Right lobe of liver (tissue), 6 donors: Measurements from ENCODE around the gene FBLN1. TPM values are rescaled to one million over a fixed set of nuclear protein-coding genes. Genes with fewer than 3 reads are reported as not detected.
"Not testable (repeated sequence)": the region's sequence is repeated elsewhere in the genome, so short reads cannot be mapped to it uniquely, and the experiment has no call there.

ENCODE experiments used
- ATAC-seq, 4 donors: fragments of 200-7000 bp; cut with Tn5 transposase; one replicate each; pipeline ENCODE4 v1.9.1; 2020; ENCODE audit warnings: mild to moderate bottlenecking in 4 of 4, moderate library complexity in 4 of 4
- DNase-seq, 3 donors: peaks; one replicate each; pipeline ENCODE4 v3.0.0-alpha.2; 2020
- H3K27ac ChIP-seq, 3 donors: fragments of 200-600 bp; one replicate each; pipeline ENCODE4 v1.8.0; 2022
- H3K27me3 ChIP-seq, 2 donors: fragments of 200-600 bp; one replicate each; pipeline ENCODE4 v1.8.0; 2022
- H3K36me3 ChIP-seq, 4 donors: fragments of 200-600 bp; sonication (generic) in 1 of 4; one replicate each; pipeline versions ENCODE4 v1.5.1 to v1.8.0; 2017 to 2022; ENCODE audit warnings: control low read depth in 1 of 4
- H3K4me1 ChIP-seq, 4 donors: fragments of 200-600 bp; sonication (generic) in 1 of 4; one replicate each; pipeline versions ENCODE4 v1.5.1 to v1.8.0; 2017 to 2022; ENCODE audit warnings: control low read depth in 1 of 4
- H3K4me3 ChIP-seq, 3 donors: fragments of 200-600 bp; one replicate each; pipeline ENCODE4 v1.8.0; 2022
- H3K9me3 ChIP-seq, 4 donors: fragments of 200-600 bp; sonication (generic) in 1 of 4; one replicate each; pipeline versions ENCODE4 v1.5.1 to v1.8.0; 2017 to 2022; ENCODE audit warnings: control low read depth in 1 of 4
- POLR2A ChIP-seq: fragments of 450-650 bp; IDR thresholded peaks from one replicate; pipeline ENCODE4 v1.6.1; 2017; ENCODE audit warnings: antibody characterized with exemption, mild to moderate bottlenecking
- WGBS: methylation state at CpG from one replicate; pipeline ENCODE4 v1.1.6; 2018; ENCODE audit warnings: low coverage, low lambda C conversion rate; ENCODE audit not compliant: insufficient coverage; ENCODE audit errors: missing lambda C conversion rate; 5-methylcytosine and 5-hydroxymethylcytosine counted together
- intact Hi-C, 2 donors: fragments of 100-400 bp; cut with DNase I; formaldehyde crosslinking; loops; one replicate each; pipeline versions ENCODE4 v1.11.2 to v1.14.1; 2022
- total RNA-seq, 6 experiments: library from RNA; depleted of rRNA in 2 of 6; stranded (reverse); fragments of >200 nt in 2 of 6; fragmentation: NEBNext Ultra II Directional in 3 of 6; extraction: Animal tissue kit (Norgen Biotek cat#: 25700) in 3 of 6; gene quantifications; one replicate each; pipeline versions ENCODE4 v1.1.0 to v1.2.4, GENCODE V29; 2016 to 2023
- TF ChIP-seq, protein P1 (sequence below), 4 donors: fragments of 200-600 bp in 3 of 4; fragments of 450-650 bp in 1 of 4; IDR thresholded peaks; one replicate each; pipeline versions ENCODE4 v1.5.1 to v1.8.0; 2016 to 2022; ENCODE audit warnings: antibody characterized with exemption in 4 of 4, mild to moderate bottlenecking in 2 of 4
- donor health status: DM: no; HTN: yes; CAD: no.
- donor health status: DM: no; HTN: no; CAD: no.
- donor health status: DM: no; HTN: no; CAD: no.
- donor health status: DM: no; HTN: yes; CAD: no.
- donor health status: DM: no; HTN: yes; CAD: no.

Gene FBLN1
- total RNA-seq, 6 experiments from 2014 or later = 1.6 to 6.6 (median 3.4) TPM

DNA sequence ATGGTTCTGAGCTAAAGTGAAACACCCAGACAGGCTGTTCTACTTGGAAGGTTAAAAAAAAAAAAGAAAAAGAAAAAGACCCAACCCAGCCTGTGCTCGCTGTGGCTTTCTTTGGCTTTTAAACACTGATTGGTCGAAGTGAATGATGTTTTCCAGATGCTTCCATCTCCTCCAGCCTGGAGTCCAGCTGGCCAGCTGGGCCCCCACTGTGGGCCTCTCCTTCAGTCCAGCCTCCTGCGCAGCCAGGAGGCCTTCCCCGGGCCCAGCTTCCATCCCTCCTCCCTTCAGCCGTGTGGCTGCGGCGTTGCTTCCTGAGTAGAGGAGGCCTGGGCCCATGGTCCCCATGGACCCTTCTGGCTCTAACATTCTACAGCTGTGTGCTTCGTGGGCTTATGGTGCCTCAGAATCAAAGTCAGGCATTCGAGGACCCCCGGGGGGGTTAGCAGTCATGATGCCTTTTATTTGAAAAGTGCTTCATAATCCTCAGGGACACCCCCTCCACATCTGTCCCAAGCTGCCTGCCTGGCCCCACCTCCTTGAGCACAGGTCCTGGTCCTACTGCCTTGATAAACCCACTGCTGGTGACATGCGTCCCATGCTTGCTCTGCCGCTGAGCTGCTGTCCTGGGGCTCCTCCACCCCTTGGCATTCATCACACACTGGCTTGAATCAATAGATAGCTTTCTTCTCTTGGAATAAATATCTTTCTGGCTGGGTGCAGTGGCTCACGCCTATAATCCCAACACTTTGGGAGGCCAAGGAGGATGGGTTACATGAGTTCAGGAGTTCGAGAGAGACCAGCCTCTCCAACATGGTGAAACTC, 42.2 kb upstream of the FBLN1 start:
- ATAC-seq = peak in 1 of 4 donors; percentile 19

DNA sequence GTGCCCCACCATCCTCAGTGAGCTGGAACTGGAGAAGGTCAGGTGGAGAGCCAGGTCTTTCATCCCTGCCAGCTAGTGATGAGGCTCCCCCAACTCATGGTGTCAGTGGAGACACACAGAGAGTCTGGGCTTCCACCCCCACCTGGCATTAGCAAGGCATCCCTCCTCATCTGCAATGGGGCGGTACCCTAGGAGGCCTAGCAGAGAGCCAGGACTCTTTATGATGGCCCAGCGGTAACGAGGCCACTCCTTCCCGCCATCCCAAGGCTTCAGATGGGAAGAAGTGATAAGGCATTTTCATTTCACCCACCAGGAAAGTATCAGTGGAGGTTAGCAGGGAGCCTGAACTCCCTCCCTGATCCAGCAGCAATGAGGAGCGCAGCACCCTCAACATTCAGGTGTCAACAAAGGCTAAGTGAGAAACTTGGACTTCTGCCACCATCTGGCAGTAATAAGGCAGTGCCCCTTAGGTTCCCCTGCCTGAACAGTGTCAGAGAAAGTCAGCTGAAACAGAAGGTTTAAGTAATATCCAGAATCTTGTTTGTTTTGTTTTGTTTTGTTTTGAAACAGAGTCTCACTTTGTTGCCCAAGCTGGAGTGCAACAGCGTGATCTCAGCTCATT, 40.5 kb upstream of the FBLN1 start:
- ATAC-seq = no peak
- Histone ChIP-seq H3K36me3 (no peaks in the 10 kb centered on the region), H3K27me3 (no peaks in the 10 kb centered on the region), H3K9me3 (no peaks in the 10 kb centered on the region), H3K27ac (no peak overlapping the region), H3K4me3 (no peak overlapping the region), H3K4me1 (no peaks in the 10 kb centered on the region)
- WGBS = 100% methylated on average over 1 of the region's 6 CpGs
- TF ChIP-seq POLR2A = no peak
- TF ChIP-seq, protein P1, sequence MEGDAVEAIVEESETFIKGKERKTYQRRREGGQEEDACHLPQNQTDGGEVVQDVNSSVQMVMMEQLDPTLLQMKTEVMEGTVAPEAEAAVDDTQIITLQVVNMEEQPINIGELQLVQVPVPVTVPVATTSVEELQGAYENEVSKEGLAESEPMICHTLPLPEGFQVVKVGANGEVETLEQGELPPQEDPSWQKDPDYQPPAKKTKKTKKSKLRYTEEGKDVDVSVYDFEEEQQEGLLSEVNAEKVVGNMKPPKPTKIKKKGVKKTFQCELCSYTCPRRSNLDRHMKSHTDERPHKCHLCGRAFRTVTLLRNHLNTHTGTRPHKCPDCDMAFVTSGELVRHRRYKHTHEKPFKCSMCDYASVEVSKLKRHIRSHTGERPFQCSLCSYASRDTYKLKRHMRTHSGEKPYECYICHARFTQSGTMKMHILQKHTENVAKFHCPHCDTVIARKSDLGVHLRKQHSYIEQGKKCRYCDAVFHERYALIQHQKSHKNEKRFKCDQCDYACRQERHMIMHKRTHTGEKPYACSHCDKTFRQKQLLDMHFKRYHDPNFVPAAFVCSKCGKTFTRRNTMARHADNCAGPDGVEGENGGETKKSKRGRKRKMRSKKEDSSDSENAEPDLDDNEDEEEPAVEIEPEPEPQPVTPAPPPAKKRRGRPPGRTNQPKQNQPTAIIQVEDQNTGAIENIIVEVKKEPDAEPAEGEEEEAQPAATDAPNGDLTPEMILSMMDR (IDR thresholded peaks at IDR 0.05) = no peak
- DNase-seq = no peak
- intact Hi-C loops = no loop called here

More for the DNA sequence above, 42.2 kb upstream of the FBLN1 start:
- no peak for DNase-seq
- no peak overlapping the region for H3K27ac ChIP-seq
- H3K27me3 ChIP-seq = no peaks in the 10 kb centered on the region
- no peaks in the 10 kb centered on the region for H3K9me3 ChIP-seq
- TF ChIP-seq POLR2A = no peak
- TF ChIP-seq, protein P1 (IDR thresholded peaks at IDR 0.05) = no peak
- intact Hi-C loops = no loop called here
- H3K36me3 ChIP-seq = no peaks in the 10 kb centered on the region
- H3K4me1 ChIP-seq = no peaks in the 10 kb centered on the region
- H3K4me3 ChIP-seq = no peak overlapping the region
- 62% methylated on average over 8 of the region's 14 CpGs for WGBS

DNA sequence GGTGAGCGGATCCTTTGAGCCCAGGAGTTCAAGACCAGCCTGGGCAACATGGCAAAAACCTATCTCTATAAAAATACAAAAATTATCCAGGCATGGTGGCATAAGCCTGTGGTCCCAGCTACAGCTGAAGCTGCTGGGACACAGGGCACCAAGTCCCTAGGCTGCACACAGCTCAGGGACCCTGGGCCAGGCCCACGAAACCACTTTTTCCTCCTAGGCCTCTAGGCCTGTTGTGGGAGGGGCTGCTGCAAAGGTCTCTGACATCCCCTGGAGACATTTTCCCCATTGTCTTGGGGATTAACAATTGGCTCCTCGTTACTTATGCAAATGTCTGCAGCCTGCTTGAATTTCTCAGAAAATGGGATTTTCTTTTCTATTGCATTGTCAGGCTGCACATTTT, 39.0 kb upstream of the FBLN1 start:
- intact Hi-C loops, ATAC-seq, DNase-seq, H3K27me3 ChIP-seq, H3K36me3 ChIP-seq, H3K4me3 ChIP-seq, H3K9me3 ChIP-seq, H3K4me1 ChIP-seq, H3K27ac ChIP-seq: not testable (repeated sequence)
- whole genome bisulfite sequencing = 78% methylated on average over 2 of the region's 3 CpGs

DNA sequence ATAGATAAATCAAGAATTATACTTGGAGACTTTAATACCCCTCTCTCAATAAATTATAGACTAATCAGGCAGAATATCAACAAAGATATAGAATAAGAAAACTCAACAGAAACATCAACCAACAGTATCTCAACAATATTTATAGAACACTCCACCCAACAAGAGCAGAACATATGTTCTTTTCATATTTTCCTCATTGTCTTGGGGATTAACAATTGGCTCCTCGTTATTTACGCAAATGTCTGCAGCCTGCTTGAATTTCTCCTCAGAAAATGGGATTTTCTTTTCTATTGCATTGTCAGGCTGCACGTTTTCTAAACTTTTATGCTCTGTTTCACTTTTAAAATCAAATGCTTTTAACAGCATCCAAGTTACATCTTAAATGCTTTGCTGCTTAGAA, 37.0 kb upstream of the FBLN1 start:
- H3K4me3 ChIP-seq = no peak overlapping the region
- TF ChIP-seq, protein P1 (IDR thresholded peaks at IDR 0.05) = no peak
- TF ChIP-seq POLR2A = no peak
- 63% methylated on average over 3 of the region's 3 CpGs for WGBS
- intact Hi-C loops = no loop called here
- no peaks in the 10 kb centered on the region for H3K27me3 ChIP-seq
- no peaks in the 10 kb centered on the region for H3K36me3 ChIP-seq
- no peaks in the 10 kb centered on the region for H3K9me3 ChIP-seq
- ATAC-seq (no peak), DNase-seq (no peak)
- no peaks in the 10 kb centered on the region for H3K4me1 ChIP-seq
- H3K27ac ChIP-seq = no peak overlapping the region

DNA sequence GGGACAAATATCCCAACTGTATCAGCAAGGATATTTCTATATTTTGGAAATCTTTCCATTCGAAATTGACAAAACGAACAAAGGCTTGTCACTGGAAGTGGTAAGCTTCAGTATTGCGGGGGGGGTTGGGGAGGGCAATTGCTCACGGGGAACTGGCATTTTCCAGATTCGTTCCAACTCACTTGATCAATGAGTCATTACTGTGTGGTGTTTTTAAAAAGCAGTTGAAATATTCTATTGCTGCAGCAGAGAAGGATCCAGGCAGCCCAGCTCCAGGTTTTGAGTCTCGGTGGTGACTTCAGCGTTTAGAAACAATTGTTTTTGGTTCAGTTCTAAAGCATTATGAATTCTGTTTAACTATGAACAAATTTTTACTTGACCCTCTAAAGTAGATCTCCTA, 33.8 kb upstream of the FBLN1 start:
- H3K9me3 ChIP-seq = no peaks in the 10 kb centered on the region
- no peak for DNase-seq
- H3K36me3 ChIP-seq = no peaks in the 10 kb centered on the region
- no peak for ATAC-seq
- H3K27ac ChIP-seq = no peak overlapping the region
- no peak for TF ChIP-seq POLR2A
- TF ChIP-seq, protein P1 (IDR thresholded peaks at IDR 0.05) = no peak
- intact Hi-C loops = no loop called here
- no peaks in the 10 kb centered on the region for H3K27me3 ChIP-seq
- H3K4me1 ChIP-seq = no peaks in the 10 kb centered on the region
- no peak overlapping the region for H3K4me3 ChIP-seq
- WGBS = 75% methylated on average over 7 of the region's 7 CpGs
